Hepatocyte (in vitro differentiated cells): ENCODE measurements around the gene KLK1.

Experiments
- EZH2 ChIP-seq: fragments of 200-600 bp; sonication (generic); IDR thresholded peaks from 2 replicates; pipeline ENCODE4 v1.6.1; 2016; ENCODE audit warnings: antibody characterized with exemption, mild to moderate bottlenecking, borderline replicate concordance
- EZH2phosphoT487 ChIP-seq: fragments of 200-600 bp; sonication (generic); IDR thresholded peaks from one replicate; pipeline ENCODE4 v1.6.1; 2018; ENCODE audit warnings: antibody characterized with exemption, mild to moderate bottlenecking, low read depth, moderate library complexity; ENCODE audit not compliant: unreplicated experiment, severe bottlenecking
- TF ChIP-seq, protein P1 (sequence below): fragments of 200-600 bp; sonication (generic); IDR thresholded peaks from 2 replicates; pipeline ENCODE4 v1.5.1; 2016; ENCODE audit warnings: antibody characterized with exemption, mild to moderate bottlenecking; ENCODE audit not compliant: poor library complexity

GRCh38 chr19:50843205-50843604 lies 19.6 kb upstream of the KLK1 start:
- TF ChIP-seq, protein P1, sequence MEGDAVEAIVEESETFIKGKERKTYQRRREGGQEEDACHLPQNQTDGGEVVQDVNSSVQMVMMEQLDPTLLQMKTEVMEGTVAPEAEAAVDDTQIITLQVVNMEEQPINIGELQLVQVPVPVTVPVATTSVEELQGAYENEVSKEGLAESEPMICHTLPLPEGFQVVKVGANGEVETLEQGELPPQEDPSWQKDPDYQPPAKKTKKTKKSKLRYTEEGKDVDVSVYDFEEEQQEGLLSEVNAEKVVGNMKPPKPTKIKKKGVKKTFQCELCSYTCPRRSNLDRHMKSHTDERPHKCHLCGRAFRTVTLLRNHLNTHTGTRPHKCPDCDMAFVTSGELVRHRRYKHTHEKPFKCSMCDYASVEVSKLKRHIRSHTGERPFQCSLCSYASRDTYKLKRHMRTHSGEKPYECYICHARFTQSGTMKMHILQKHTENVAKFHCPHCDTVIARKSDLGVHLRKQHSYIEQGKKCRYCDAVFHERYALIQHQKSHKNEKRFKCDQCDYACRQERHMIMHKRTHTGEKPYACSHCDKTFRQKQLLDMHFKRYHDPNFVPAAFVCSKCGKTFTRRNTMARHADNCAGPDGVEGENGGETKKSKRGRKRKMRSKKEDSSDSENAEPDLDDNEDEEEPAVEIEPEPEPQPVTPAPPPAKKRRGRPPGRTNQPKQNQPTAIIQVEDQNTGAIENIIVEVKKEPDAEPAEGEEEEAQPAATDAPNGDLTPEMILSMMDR: no peak
- TF ChIP-seq EZH2phosphoT487 (no peak), EZH2 (no peak)
